ENCODE data around the gene SMARCD3. TPM values are rescaled to one million over a fixed set of nuclear protein-coding genes. Genes with fewer than 3 reads are reported as not detected.
A peak's percentile ranks its signal among the peaks of the same experiment; 100 is the strongest.

SMARCD3 gene
- total and polyA plus RNA-seq, 9 of the 15 experiments (the other 6 are each of a cell fraction or from before 2014, with no cell fraction given), result 0.43 to 3.6 (median 2.6) TPM

GRCh38 chr7:151271699-151272355, 23.3 kb upstream of the SMARCD3 start (continued):
- TF ChIP-seq ZNF449 (CRISPR knock-in tag; IDR thresholded peaks at IDR 0.05), result 0 out of 2 replicates have a peak, but pooled peaks have one; percentile 10
- TF ChIP-seq TFAM (CRISPR knock-in tag; conservative IDR thresholded peaks at IDR 0.05), result no peak
- no peak for TF ChIP-seq TARDBP (IDR thresholded peaks at IDR 0.05)
- no peak for TF ChIP-seq ZKSCAN1 (IDR thresholded peaks at IDR 0.05; ENCODE audit: low read depth, low read length)
- no peak for TF ChIP-seq ZNF507 (tag; conservative IDR thresholded peaks at IDR 0.05)
- peak; percentile 69 for TF ChIP-seq BHLHE40 (IDR thresholded peaks at IDR 0.05; ENCODE audit: low read length)
- TF ChIP-seq CEBPG (CRISPR knock-in tag; IDR thresholded peaks at IDR 0.05), result peak; percentile 86
- TF ChIP-seq CEBPG (tag; conservative IDR thresholded peaks at IDR 0.05 in 1 of 2, IDR thresholded peaks at IDR 0.05 in 1 of 2), result peak; percentile 96 to 99
- no peak for TF ChIP-seq PBX2 (CRISPR knock-in tag; IDR thresholded peaks at IDR 0.05; ENCODE audit: low read depth)
- TF ChIP-seq PBX2 (tag; conservative IDR thresholded peaks at IDR 0.05; ENCODE audit: low read depth), result peak; percentile 66
- peak; percentile 99 for TF ChIP-seq CEBPB (tag; IDR thresholded peaks at IDR 0.05)
- no peak for TF ChIP-seq NFIC (IDR thresholded peaks at IDR 0.05)
- no peak for TF ChIP-seq ZBTB11 (CRISPR knock-in tag; IDR thresholded peaks at IDR 0.05)
- TF ChIP-seq FOS (IDR thresholded peaks at IDR 0.05; ENCODE audit: extremely low read depth, insufficient read length), result no peak
- TF ChIP-seq GABPA (tag; conservative IDR thresholded peaks at IDR 0.05; ENCODE audit: low read depth), result peak; percentile 42; the same call in 1 of the 2 replicates
- TF ChIP-seq RAD51 (IDR thresholded peaks at IDR 0.05; ENCODE audit: borderline replicate concordance, low read depth), result peak; percentile 87
- TF ChIP-seq XRCC5 (IDR thresholded peaks at IDR 0.05; ENCODE audit: low read depth, low read length), result no peak
- TF ChIP-seq FOXJ2 (tag; IDR thresholded peaks at IDR 0.05), result no peak
- TF ChIP-seq L3MBTL2 (IDR thresholded peaks at IDR 0.05), result peak; percentile 40; the same call in 1 of the 2 replicates
- TF ChIP-seq SUPT5H (IDR thresholded peaks at IDR 0.05), result no peak
- no peak for TF ChIP-seq TCF7L2 (IDR thresholded peaks at IDR 0.05; ENCODE audit: low read depth, low read length)

All from K562 (cell line).